Prostate gland (tissue), 2 donors: ENCODE data around the gene TMEM132E.

Source experiments
- POLR2AphosphoS5 ChIP-seq: sonication (generic); formaldehyde crosslinking; IDR thresholded peaks from one replicate; pipeline ENCODE4 v1.6.1; 2017; ENCODE audit warnings: antibody characterized with exemption
- TF ChIP-seq, protein P1 (sequence below), 4 experiments: fragments of 200-600 bp in 2 of 4; fragments of 450-650 bp in 2 of 4; sonication (generic) in 2 of 4; IDR thresholded peaks; 1 replicate in 3 of 4; 2 replicates in 1 of 4; pipeline ENCODE4 v1.5.1; 2016 to 2019; ENCODE audit warnings: antibody characterized with exemption in 4 of 4, mild to moderate bottlenecking in 2 of 4, moderate library complexity in 2 of 4

DNA sequence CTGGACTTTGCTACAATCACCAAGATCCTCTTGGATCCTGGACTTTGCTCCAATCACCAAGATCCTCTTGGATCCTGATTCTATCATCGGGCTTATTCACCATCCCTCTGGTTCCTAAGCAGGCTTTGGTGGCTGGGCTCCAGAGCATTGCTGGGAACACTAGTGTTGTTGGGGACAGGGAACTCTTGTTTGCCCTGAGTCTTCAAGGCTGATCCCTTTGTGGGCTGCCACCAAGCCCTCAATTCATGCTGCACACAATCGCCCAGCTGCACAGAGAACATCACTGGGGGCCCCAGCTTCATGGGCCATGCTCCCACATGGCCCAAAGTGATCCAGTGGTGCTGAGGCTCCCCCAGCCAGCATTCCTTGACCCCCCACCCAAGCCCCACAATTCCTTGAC is 88.3 kb downstream of the TMEM132E start:
- TF ChIP-seq, protein P1, sequence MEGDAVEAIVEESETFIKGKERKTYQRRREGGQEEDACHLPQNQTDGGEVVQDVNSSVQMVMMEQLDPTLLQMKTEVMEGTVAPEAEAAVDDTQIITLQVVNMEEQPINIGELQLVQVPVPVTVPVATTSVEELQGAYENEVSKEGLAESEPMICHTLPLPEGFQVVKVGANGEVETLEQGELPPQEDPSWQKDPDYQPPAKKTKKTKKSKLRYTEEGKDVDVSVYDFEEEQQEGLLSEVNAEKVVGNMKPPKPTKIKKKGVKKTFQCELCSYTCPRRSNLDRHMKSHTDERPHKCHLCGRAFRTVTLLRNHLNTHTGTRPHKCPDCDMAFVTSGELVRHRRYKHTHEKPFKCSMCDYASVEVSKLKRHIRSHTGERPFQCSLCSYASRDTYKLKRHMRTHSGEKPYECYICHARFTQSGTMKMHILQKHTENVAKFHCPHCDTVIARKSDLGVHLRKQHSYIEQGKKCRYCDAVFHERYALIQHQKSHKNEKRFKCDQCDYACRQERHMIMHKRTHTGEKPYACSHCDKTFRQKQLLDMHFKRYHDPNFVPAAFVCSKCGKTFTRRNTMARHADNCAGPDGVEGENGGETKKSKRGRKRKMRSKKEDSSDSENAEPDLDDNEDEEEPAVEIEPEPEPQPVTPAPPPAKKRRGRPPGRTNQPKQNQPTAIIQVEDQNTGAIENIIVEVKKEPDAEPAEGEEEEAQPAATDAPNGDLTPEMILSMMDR (IDR thresholded peaks at IDR 0.05), result no peak
- TF ChIP-seq POLR2AphosphoS5, result no peak
